HUES48 (cell line): Measurements from ENCODE around the gene DYNC1I1.

Source experiments
- H3K27ac ChIP-seq: one replicate; pipeline ENCODE4 v1.7.0; 2013; ENCODE audit warnings: low read depth, low read length, inconsistent platforms
- H3K27me3 ChIP-seq: 2 replicates; pipeline ENCODE4 v1.6.1; 2013; ENCODE audit warnings: mild to moderate bottlenecking, low read length; ENCODE audit not compliant: control insufficient read depth, insufficient read depth
- H3K36me3 ChIP-seq: 2 replicates; pipeline ENCODE4 v1.6.1; 2013; ENCODE audit warnings: low read length; ENCODE audit not compliant: control insufficient read depth, insufficient read depth
- H3K4me1 ChIP-seq: 2 replicates; pipeline ENCODE4 v1.6.1; 2013; ENCODE audit warnings: mild to moderate bottlenecking, low read length; ENCODE audit not compliant: control insufficient read depth, insufficient read depth
- H3K4me3 ChIP-seq: 2 replicates; pipeline ENCODE4 v1.5.1; 2013; ENCODE audit warnings: mild to moderate bottlenecking, low read depth, low read length
- H3K9ac ChIP-seq: 2 replicates; pipeline ENCODE4 v1.6.1; 2013; ENCODE audit warnings: mild to moderate bottlenecking, low read depth, low read length, moderate library complexity
- H3K9me3 ChIP-seq: 2 replicates; pipeline ENCODE4 v1.6.1; 2013; ENCODE audit warnings: low read length; ENCODE audit not compliant: control insufficient read depth, insufficient read depth

Gene DYNC1I1

DNA sequence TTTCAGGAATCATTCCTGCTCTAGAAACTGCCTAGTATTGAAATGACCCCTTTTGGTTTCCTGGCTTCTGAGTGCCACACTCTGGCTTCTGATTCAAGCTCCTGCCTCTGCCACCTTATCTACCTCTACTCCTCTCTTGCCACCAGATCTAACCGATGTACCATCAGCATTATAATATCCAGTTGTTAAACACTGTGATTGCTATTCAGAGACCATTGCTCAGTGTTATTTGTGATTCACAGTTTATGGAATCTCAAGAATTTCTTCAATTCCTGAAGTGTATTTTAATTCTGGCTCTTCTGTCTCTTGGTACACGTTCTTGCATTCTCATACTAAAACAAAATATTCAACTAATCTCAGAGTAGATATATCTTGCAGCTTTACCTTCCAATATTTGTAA, 88.7 kb downstream of the DYNC1I1 start:
- Histone ChIP-seq H3K27me3 (no peaks in the 10 kb centered on the region), H3K9ac (no peak overlapping the region), H3K4me3 (no peak overlapping the region), H3K4me1 (peaks cover 6% of the 10 kb centered on the region; the same call in 1 of the 2 replicates), H3K27ac (no peak overlapping the region), H3K36me3 (no peaks in the 10 kb centered on the region), H3K9me3 (no peaks in the 10 kb centered on the region)

DNA sequence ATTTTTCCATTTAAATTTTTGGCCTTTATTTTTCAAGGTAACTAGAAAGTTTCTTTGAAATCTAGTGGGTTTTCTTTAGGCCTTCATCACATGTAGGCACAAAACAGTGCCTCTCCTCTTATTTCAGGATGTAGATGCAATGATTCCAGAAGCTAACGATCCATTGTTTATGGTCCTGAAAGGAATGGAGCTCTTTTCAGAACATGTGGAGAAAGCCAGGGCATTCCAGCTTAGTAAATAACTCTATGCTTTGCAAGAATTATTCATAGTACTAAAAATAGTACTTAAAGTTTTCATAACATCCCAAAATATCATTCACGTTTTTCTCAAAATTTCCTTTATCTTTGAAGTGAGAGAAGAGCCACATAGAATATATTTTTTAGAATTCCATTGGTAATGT, 91.3 kb downstream of the DYNC1I1 start:
- Histone ChIP-seq H3K27me3 (no peaks in the 10 kb centered on the region), H3K27ac (no peak overlapping the region), H3K36me3 (no peaks in the 10 kb centered on the region), H3K9me3 (no peaks in the 10 kb centered on the region), H3K9ac (no peak overlapping the region), H3K4me3 (no peak overlapping the region), H3K4me1 (peaks cover 9% of the 10 kb centered on the region; the same call in 1 of the 2 replicates)

DNA sequence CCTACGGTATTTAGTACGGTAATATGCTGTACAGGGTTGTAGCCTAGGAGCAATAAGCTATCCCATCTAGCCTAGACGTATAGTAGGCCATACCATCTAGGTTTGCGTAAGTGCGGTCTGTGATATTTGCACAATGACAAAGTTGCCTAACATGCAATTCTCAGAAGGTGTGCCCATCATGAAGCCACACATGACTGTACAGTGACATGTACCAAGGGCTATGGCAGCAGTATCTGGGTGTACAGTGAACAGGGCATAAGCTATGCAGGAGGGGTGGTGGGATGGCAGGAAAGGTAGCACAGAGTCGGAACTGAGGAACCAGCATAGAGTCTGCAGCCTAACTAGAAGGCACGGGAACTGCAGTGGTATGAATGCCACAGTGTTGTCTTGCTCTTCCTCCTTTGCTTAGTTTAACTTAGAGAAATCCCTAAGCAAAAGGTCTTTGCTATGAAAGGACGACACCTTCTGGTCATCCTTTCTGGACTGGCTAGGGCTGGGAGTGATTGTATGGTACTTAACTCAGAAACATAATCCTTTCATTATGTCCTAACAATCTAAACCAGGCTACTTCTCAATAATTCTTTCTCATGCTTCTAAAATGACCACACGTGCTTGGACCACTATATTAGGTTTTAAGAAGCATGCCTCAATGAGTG, 93.5 kb downstream of the DYNC1I1 start:
- no peak overlapping the region for H3K9ac ChIP-seq

GRCh38 chr7:95867309-95867708, 95.0 kb downstream of the DYNC1I1 start:
- Histone ChIP-seq H3K27ac (no peak overlapping the region), H3K9ac (no peak overlapping the region), H3K36me3 (no peaks in the 10 kb centered on the region), H3K4me1 (0 out of 2 replicates have a peak, but pooled peaks cover 4% of the 10 kb centered on the region), H3K4me3 (no peak overlapping the region), H3K27me3 (no peaks in the 10 kb centered on the region), H3K9me3 (no peaks in the 10 kb centered on the region)

More for the DNA sequence above, 93.5 kb downstream of the DYNC1I1 start:
- Histone ChIP-seq H3K27ac (no peak overlapping the region), H3K4me1 (peaks cover 9% of the 10 kb centered on the region; the same call in 1 of the 2 replicates), H3K4me3 (no peak overlapping the region), H3K27me3 (no peaks in the 10 kb centered on the region), H3K36me3 (no peaks in the 10 kb centered on the region), H3K9me3 (no peaks in the 10 kb centered on the region)

DNA sequence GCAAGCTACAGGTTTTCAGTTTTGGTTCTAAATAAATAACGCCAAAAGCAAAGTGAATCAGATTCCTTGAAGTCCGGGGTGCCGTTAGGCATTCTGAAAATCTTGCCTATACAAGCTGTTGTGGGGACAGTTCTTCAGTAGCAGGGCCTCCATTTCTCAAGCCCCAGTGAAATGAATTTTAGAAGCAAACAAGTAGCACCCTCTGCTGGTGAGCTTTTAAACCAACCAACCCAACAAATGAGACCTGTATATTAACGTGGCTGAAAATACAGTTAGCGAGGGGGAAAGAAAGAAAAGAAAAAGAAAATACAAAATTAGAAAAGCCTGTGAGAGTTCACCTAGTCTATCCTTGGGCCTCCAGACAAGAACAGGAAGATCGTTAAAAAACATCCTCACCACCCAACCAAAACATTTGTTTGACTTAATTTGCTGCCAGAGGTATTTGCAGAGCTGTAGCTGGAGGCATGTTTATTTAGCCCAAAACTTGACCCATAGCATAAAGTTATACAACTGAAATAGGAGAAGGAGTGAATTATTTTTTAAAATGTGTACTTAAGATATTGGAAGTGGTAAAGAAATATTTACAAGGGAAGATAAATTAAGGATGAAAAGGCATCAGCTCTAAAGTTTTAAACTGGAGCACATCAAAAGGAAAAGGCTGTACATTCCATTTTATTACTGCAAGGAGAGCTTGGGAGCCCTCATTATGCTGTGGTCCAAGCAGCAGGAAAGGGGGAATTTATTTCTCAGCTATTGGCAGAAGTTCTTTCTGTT, 98.9 kb downstream of the DYNC1I1 start:
- Histone ChIP-seq H3K27me3 (no peaks in the 10 kb centered on the region), H3K4me3 (no peak overlapping the region), H3K36me3 (no peaks in the 10 kb centered on the region), H3K9ac (no peak overlapping the region), H3K4me1 (0 out of 2 replicates have a peak, but pooled peaks cover 4% of the 10 kb centered on the region), H3K9me3 (no peaks in the 10 kb centered on the region), H3K27ac (no peak overlapping the region)

DNA sequence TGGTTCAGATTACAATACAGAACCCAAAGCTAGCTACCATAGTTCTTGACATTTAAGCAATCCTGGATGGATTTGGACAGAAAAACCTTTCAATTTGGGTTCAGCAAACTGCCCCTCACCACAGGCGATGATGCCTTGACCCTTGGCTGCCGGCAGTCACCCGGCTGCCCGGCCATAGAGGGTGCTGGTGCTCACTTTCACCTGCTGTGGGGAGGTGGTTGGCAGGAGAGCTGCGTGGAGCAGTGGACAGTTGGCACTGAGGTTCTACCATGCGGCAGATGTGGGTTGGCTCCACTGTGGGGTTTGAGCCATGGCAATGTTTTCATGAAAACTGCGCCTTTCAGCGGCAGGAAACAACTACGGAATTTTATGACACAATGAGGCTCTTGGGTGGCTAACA, 99.5 kb downstream of the DYNC1I1 start:
- Histone ChIP-seq H3K36me3 (no peaks in the 10 kb centered on the region), H3K4me1 (0 out of 2 replicates have a peak, but pooled peaks cover 4% of the 10 kb centered on the region), H3K9me3 (no peaks in the 10 kb centered on the region), H3K9ac (no peak overlapping the region), H3K27ac (no peak overlapping the region), H3K4me3 (no peak overlapping the region), H3K27me3 (no peaks in the 10 kb centered on the region)

- H3K9me3 ChIP-seq = no peaks in the 10 kb centered on the region
- H3K9ac ChIP-seq = no peak overlapping the region
- no peak overlapping the region for H3K4me3 ChIP-seq
These were observed 101.8 kb downstream of the DYNC1I1 start for GRCh38 chr7:95874129-95874528.

GRCh38 chr7:95874541-95875265, 102.3 kb downstream of the DYNC1I1 start:
- Histone ChIP-seq H3K4me1 (no peaks in the 10 kb centered on the region), H3K9me3 (no peaks in the 10 kb centered on the region), H3K4me3 (no peak overlapping the region), H3K27me3 (no peaks in the 10 kb centered on the region), H3K9ac (no peak overlapping the region), H3K36me3 (no peaks in the 10 kb centered on the region), H3K27ac (no peak overlapping the region)

More at GRCh38 chr7:95874129-95874528, 101.8 kb downstream of the DYNC1I1 start:
- no peaks in the 10 kb centered on the region for H3K27me3 ChIP-seq
- no peaks in the 10 kb centered on the region for H3K4me1 ChIP-seq
- H3K27ac ChIP-seq = no peak overlapping the region
- H3K36me3 ChIP-seq = no peaks in the 10 kb centered on the region

- no peaks in the 10 kb centered on the region for H3K9me3 ChIP-seq
- H3K27ac ChIP-seq = no peak overlapping the region
- H3K36me3 ChIP-seq = no peaks in the 10 kb centered on the region
- no peak overlapping the region for H3K4me3 ChIP-seq
- H3K27me3 ChIP-seq = no peaks in the 10 kb centered on the region
- H3K4me1 ChIP-seq = no peaks in the 10 kb centered on the region
- H3K9ac ChIP-seq = no peak overlapping the region
These were observed 103.2 kb downstream of the DYNC1I1 start for GRCh38 chr7:95875519-95875918.

GRCh38 chr7:95878677-95879076, 106.3 kb downstream of the DYNC1I1 start:
- Histone ChIP-seq H3K27ac (no peak overlapping the region), H3K4me3 (no peak overlapping the region), H3K27me3 (no peaks in the 10 kb centered on the region), H3K9me3 (no peaks in the 10 kb centered on the region), H3K36me3 (no peaks in the 10 kb centered on the region), H3K4me1 (no peaks in the 10 kb centered on the region), H3K9ac (no peak overlapping the region)

GRCh38 chr7:95881597-95881996, 109.2 kb downstream of the DYNC1I1 start:
- Histone ChIP-seq H3K27me3 (no peaks in the 10 kb centered on the region), H3K4me3 (no peak overlapping the region), H3K27ac (no peak overlapping the region), H3K9me3 (no peaks in the 10 kb centered on the region), H3K36me3 (no peaks in the 10 kb centered on the region), H3K4me1 (no peaks in the 10 kb centered on the region), H3K9ac (no peak overlapping the region)
